ENCODE results near the gene SCNN1B. TPM values are rescaled to one million over a fixed set of nuclear protein-coding genes. Genes with fewer than 3 reads are reported as not detected.
A peak's percentile ranks its signal among the peaks of the same experiment; 100 is the strongest.

The SCNN1B gene
- total RNA-seq, 1 donor from 2014 or later, result not detected

DNA sequence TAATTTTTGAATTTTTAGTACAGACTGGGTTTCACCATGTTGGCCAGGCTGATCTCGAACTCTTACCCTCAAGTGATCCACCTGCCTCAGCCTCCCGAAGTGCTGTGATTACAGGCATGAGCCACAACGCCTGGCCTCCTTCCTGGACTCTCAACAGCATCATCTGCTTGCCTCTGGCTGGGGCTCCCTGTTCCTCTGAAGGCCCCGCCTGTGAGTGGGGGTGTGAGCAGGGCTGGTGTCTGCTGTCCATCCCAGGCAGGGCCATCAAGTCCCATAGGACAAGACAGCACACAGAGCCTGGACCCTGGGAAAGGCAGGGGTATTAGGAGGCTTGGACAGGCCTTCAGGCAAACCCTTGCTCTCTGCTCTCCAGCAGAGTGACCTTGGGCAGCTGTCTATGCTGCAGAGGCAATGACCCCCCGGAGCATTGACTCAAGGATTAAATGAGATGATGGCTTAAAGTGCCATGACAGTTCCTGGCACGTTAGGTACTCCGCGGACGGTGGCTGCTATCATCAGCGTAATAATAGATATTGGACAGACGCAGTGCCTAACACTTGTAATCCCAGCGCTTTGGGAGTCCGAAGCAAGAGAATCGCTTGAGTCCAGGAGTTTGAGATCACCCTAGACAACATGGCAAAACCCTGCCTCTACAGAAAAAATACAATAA lies 19.2 kb downstream of the SCNN1B start:
- H3K27me3 ChIP-seq (ENCODE audit: low read depth), result no peaks in the 10 kb centered on the region
- H3K4me1 ChIP-seq, result peaks cover 17% of the 10 kb centered on the region
- no peaks in the 10 kb centered on the region for H3K36me3 ChIP-seq
- TF ChIP-seq CTCF (IDR thresholded peaks at IDR 0.05; ENCODE audit: borderline replicate concordance), result no peak
- H3K9me3 ChIP-seq (replicated peaks), result no peaks in the 10 kb centered on the region
- H3K27ac ChIP-seq (replicated peaks), result no peak overlapping the region
- no peak for DNase-seq
- intact Hi-C loops (cut with micrococcal nuclease), result no loop called here
- H3K4me3 ChIP-seq, result no peak overlapping the region

DNA sequence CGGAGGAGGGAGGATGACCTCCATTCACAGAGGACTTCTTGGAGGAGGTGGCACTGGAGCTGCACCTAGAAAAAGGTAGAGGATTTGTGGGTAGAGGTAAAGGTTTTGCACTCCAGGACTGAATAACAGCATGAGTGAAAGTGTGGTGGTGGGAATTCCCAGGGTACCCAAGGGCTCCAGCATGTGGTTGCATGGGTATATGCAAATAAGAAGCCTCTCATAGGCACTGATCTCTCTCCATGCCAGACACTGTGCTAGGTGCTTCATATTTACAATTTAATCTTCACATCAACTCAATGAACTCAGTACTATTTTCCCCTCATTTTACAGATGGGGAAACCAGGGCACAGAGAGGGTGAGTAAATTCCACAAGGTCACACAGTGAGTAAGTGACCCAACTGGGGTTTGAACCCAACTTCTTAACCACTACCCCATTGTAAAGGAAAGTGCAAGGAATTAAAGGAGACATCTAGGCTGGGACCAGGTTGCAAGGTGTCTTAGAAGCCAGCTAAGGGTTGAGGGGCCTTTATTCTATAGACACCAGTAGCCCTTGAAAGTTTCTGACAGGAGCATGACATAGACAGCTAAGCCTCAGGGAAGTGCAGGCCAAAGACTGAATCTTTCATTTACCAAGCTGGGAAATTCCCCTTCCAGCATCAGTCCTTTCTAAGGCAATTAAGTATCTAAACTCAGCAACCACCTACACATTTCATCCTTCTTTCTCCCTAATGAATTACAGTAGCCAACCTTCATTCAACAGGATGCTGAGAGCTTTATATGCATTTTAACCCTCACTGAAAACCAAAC lies 21.3 kb downstream of the SCNN1B start:
- no peak for DNase-seq
- intact Hi-C loops (cut with micrococcal nuclease), result no loop called here
- H3K27ac ChIP-seq (replicated peaks), result no peak overlapping the region

DNA sequence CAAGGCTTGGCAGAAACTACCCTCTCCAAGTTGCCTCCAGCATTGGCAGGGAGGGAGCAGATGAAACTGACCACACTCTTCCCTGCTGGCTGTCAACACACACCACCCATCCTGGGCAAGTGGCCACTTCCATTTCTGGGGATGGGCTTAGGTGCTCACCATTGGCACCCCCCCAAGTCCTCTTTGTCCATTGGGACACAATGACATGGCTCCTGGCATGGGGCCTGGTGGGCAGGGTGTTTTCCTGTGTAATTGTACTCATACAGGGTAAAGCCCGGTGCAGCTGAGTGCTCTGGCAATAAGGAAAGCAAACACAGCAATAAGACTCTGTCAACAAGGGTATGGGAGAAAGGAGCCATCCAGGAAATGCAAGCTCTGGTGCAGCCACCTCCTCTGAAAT lies 22.6 kb downstream of the SCNN1B start:
- Histone ChIP-seq H3K36me3 (no peaks in the 10 kb centered on the region), H3K27ac (replicated peaks) (no peak overlapping the region), H3K27me3 (ENCODE audit: low read depth) (no peaks in the 10 kb centered on the region), H3K4me3 (no peak overlapping the region), H3K4me1 (peaks cover 8% of the 10 kb centered on the region), H3K9me3 (replicated peaks) (no peaks in the 10 kb centered on the region)
- peak; percentile 36 for DNase-seq
- intact Hi-C loops (cut with micrococcal nuclease), result no loop called here
- no peak for TF ChIP-seq CTCF (IDR thresholded peaks at IDR 0.05; ENCODE audit: borderline replicate concordance)

More for the DNA sequence above, 21.3 kb downstream of the SCNN1B start:
- Histone ChIP-seq H3K36me3 (no peaks in the 10 kb centered on the region), H3K4me3 (no peak overlapping the region), H3K9me3 (replicated peaks) (no peaks in the 10 kb centered on the region), H3K4me1 (peaks cover 15% of the 10 kb centered on the region), H3K27me3 (ENCODE audit: low read depth) (no peaks in the 10 kb centered on the region)
- no peak for TF ChIP-seq CTCF (IDR thresholded peaks at IDR 0.05; ENCODE audit: borderline replicate concordance)

GRCh38 chr16:23327836-23328235 lies 25.7 kb downstream of the SCNN1B start:
- intact Hi-C loops (cut with micrococcal nuclease), result no loop called here
- H3K27ac ChIP-seq (replicated peaks), result no peak overlapping the region
- TF ChIP-seq CTCF (IDR thresholded peaks at IDR 0.05; ENCODE audit: borderline replicate concordance), result no peak
- H3K4me3 ChIP-seq, result no peak overlapping the region
- H3K27me3 ChIP-seq (ENCODE audit: low read depth), result no peaks in the 10 kb centered on the region
- H3K4me1 ChIP-seq, result peaks cover 8% of the 10 kb centered on the region
- DNase-seq, result no peak
- no peaks in the 10 kb centered on the region for H3K9me3 ChIP-seq (replicated peaks)
- no peaks in the 10 kb centered on the region for H3K36me3 ChIP-seq

DNA sequence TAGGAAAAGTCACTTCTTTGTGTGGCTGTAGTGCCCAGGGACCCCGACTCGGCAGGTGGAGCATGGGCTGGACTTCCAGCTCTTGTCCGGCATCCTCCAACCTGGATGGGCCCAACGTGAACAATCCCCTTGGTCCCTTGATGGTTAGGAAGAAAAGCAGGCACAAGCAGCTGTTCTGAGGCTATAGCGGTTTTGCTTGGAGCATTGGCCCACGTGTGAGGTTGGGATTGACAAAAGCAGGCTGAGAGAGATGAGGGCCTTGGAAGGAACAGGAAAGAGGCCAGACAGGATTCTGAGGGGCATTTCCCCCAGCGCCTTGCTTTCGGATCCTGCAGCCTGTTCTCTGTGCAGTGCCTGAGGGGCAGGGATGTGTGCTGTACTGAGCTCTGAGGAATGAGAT lies 28.1 kb downstream of the SCNN1B start:
- Histone ChIP-seq H3K4me1 (no peaks in the 10 kb centered on the region), H3K27me3 (ENCODE audit: low read depth) (no peaks in the 10 kb centered on the region), H3K36me3 (no peaks in the 10 kb centered on the region), H3K4me3 (no peak overlapping the region), H3K9me3 (replicated peaks) (no peaks in the 10 kb centered on the region), H3K27ac (replicated peaks) (no peak overlapping the region)
- no peak for DNase-seq
- intact Hi-C loops (cut with micrococcal nuclease), result no loop called here
- TF ChIP-seq CTCF (IDR thresholded peaks at IDR 0.05; ENCODE audit: borderline replicate concordance), result no peak

Measured in left ventricle myocardium inferior (tissue), 1 donor.